ENCODE results near the gene SYNE2. TPM values are rescaled to one million over a fixed set of nuclear protein-coding genes. Genes with fewer than 3 reads are reported as not detected.

Gene SYNE2
- total RNA-seq, 1 experiment from 2014 or later: 94.2 TPM

DNA sequence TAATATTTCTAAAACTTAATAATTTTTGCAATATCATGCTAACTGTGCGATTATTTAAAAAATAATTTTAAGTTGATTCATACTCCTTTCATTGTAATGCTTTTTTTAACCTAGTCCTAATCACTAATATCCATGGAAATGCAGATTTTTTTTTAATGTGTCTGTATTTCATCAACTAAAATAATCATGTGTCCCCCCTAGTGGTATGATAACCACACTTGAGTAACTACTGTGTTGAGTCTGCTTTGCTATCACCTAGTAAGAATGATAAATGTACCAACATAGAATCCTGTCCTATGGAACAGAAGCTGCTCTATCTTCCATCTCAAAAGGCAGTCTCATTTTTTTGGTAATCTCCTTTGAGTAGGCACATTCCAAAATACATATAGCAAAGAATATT is 19.1 kb upstream of the SYNE2 start:
- Histone ChIP-seq H3K27ac (no peak overlapping the region), H3K4me2 (no peak overlapping the region), H3K36me3 (ENCODE audit: low read depth) (no peaks in the 10 kb centered on the region), H2AFZ (no peak overlapping the region), H3K27me3 (ENCODE audit: insufficient read depth, low read depth) (no peaks in the 10 kb centered on the region), H4K20me1 (ENCODE audit: insufficient read depth) (no peaks in the 10 kb centered on the region), H3K9me3 (ENCODE audit: insufficient read depth, low read depth) (no peaks in the 10 kb centered on the region), H3K4me3 (no peak overlapping the region), H3K9me2 (ENCODE audit: insufficient read depth) (no peaks in the 10 kb centered on the region), H3K4me1 (replicated peaks; ENCODE audit: insufficient read depth) (no peaks in the 10 kb centered on the region), H3F3A (ENCODE audit: insufficient read depth, low read depth) (no peaks in the 10 kb centered on the region), H3K79me2 (ENCODE audit: low read depth) (no peaks in the 10 kb centered on the region)
- ChIA-PET CTCF (no interaction called here), POLR2A (ENCODE audit: unreplicated experiment) (no interaction called here)
- no peak for DNase-seq
- no peak for TF ChIP-seq EZH2 (IDR thresholded peaks at IDR 0.05; ENCODE audit: low read depth)
- no TSS peak for BruUV-seq (replicated peaks)
- intact Hi-C loops (cut with micrococcal nuclease; ENCODE audit: unreplicated experiment): no loop called here

DNA sequence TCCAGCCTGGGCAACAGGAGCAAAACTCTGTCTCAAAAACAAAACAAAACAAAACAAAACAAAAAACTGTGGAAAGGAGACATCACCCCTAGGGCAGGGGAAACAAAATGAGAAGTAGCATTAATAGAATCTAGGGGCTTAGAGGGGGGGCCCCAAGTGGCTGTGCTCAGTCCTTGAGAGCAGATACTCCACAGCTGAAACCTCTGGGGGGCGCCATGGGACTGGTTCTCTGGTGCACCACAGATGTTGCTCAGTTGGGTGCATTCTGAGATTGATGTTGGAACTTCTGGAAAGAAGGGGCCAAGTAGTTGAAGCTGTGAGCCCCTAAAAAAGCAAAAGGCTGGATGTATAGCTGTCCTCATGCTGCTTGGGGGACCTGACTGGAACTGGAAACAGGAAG is 11.8 kb upstream of the SYNE2 start:
- no peaks in the 10 kb centered on the region for H3K79me2 ChIP-seq (ENCODE audit: low read depth)
- BruUV-seq (replicated peaks): no TSS peak
- H3K36me3 ChIP-seq (ENCODE audit: low read depth): no peaks in the 10 kb centered on the region
- TF ChIP-seq, protein P1, sequence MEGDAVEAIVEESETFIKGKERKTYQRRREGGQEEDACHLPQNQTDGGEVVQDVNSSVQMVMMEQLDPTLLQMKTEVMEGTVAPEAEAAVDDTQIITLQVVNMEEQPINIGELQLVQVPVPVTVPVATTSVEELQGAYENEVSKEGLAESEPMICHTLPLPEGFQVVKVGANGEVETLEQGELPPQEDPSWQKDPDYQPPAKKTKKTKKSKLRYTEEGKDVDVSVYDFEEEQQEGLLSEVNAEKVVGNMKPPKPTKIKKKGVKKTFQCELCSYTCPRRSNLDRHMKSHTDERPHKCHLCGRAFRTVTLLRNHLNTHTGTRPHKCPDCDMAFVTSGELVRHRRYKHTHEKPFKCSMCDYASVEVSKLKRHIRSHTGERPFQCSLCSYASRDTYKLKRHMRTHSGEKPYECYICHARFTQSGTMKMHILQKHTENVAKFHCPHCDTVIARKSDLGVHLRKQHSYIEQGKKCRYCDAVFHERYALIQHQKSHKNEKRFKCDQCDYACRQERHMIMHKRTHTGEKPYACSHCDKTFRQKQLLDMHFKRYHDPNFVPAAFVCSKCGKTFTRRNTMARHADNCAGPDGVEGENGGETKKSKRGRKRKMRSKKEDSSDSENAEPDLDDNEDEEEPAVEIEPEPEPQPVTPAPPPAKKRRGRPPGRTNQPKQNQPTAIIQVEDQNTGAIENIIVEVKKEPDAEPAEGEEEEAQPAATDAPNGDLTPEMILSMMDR (conservative IDR thresholded peaks at IDR 0.05): peak; percentile 32; the same call in 1 of the 2 replicates
- TF ChIP-seq EZH2 (IDR thresholded peaks at IDR 0.05; ENCODE audit: low read depth): no peak
- no peaks in the 10 kb centered on the region for H4K20me1 ChIP-seq (ENCODE audit: insufficient read depth)
- no peak for DNase-seq
- no peak overlapping the region for H3K4me2 ChIP-seq
- no peak overlapping the region for H2AFZ ChIP-seq
- peaks cover 4% of the 10 kb centered on the region; the same call in 1 of the 2 replicates for H3K9me3 ChIP-seq (ENCODE audit: insufficient read depth, low read depth)
- H3K9me2 ChIP-seq (ENCODE audit: insufficient read depth): no peaks in the 10 kb centered on the region
- no peaks in the 10 kb centered on the region for H3K4me1 ChIP-seq (replicated peaks; ENCODE audit: insufficient read depth)
- H3K27ac ChIP-seq: no peak overlapping the region
- H3F3A ChIP-seq (ENCODE audit: insufficient read depth, low read depth): no peaks in the 10 kb centered on the region
- ChIA-PET POLR2A (ENCODE audit: unreplicated experiment) (no interaction called here), CTCF (no interaction called here)
- intact Hi-C loops (cut with micrococcal nuclease; ENCODE audit: unreplicated experiment): loop anchor here (5.0 kb wide), 1 partner anchor 151 kb away; no protein-coding TSS in a partner anchor
- no peaks in the 10 kb centered on the region for H3K27me3 ChIP-seq (ENCODE audit: insufficient read depth, low read depth)
- no peak overlapping the region for H3K4me3 ChIP-seq

- no peak overlapping the region for H3K27ac ChIP-seq
- H3K4me1 ChIP-seq (replicated peaks; ENCODE audit: insufficient read depth): no peaks in the 10 kb centered on the region
- POLR2A ChIA-PET (ENCODE audit: unreplicated experiment): no interaction called here
- H3K4me3 ChIP-seq: no peak overlapping the region
- H4K20me1 ChIP-seq (ENCODE audit: insufficient read depth): no peaks in the 10 kb centered on the region
- H3K79me2 ChIP-seq (ENCODE audit: low read depth): no peaks in the 10 kb centered on the region
- H3K27me3 ChIP-seq (ENCODE audit: insufficient read depth, low read depth): no peaks in the 10 kb centered on the region
- TF ChIP-seq, protein P1 (conservative IDR thresholded peaks at IDR 0.05): no peak
- no TSS peak for BruUV-seq (replicated peaks)
- H3K9me3 ChIP-seq (ENCODE audit: insufficient read depth, low read depth): peaks cover 4% of the 10 kb centered on the region; the same call in 1 of the 2 replicates
- no peak for DNase-seq
- no peaks in the 10 kb centered on the region for H3K9me2 ChIP-seq (ENCODE audit: insufficient read depth)
- no peak overlapping the region for H3K4me2 ChIP-seq
- intact Hi-C loops (cut with micrococcal nuclease; ENCODE audit: unreplicated experiment): loop anchor here (5.0 kb wide), 1 partner anchor 149 kb away; no protein-coding TSS in a partner anchor
- H3K36me3 ChIP-seq (ENCODE audit: low read depth): no peaks in the 10 kb centered on the region
- H3F3A ChIP-seq (ENCODE audit: insufficient read depth, low read depth): no peaks in the 10 kb centered on the region
- no peak overlapping the region for H2AFZ ChIP-seq
- CTCF ChIA-PET: no interaction called here
Measured at GRCh38 chr14:63843796-63844195, 9.0 kb upstream of the SYNE2 start.

GRCh38 chr14:63848890-63849289 is 3.9 kb upstream of the SYNE2 start:
- no peak overlapping the region for H3K4me2 ChIP-seq
- no peak overlapping the region for H3K27ac ChIP-seq
- TF ChIP-seq, protein P1 (conservative IDR thresholded peaks at IDR 0.05): no peak
- TF ChIP-seq EZH2 (IDR thresholded peaks at IDR 0.05; ENCODE audit: low read depth): no peak
- no peaks in the 10 kb centered on the region for H3K9me3 ChIP-seq (ENCODE audit: insufficient read depth, low read depth)
- 0 out of 2 replicates have a peak, but pooled peaks cover 4% of the 10 kb centered on the region for H3F3A ChIP-seq (ENCODE audit: insufficient read depth, low read depth)
- H3K4me1 ChIP-seq (replicated peaks; ENCODE audit: insufficient read depth): no peaks in the 10 kb centered on the region
- BruUV-seq (replicated peaks): no TSS peak
- no peaks in the 10 kb centered on the region for H4K20me1 ChIP-seq (ENCODE audit: insufficient read depth)
- no peak for DNase-seq
- peaks cover 3% of the 10 kb centered on the region; the same call in 1 of the 2 replicates for H3K79me2 ChIP-seq (ENCODE audit: low read depth)
- no peak overlapping the region for H2AFZ ChIP-seq
- intact Hi-C loops (cut with micrococcal nuclease; ENCODE audit: unreplicated experiment): no loop called here
- H3K36me3 ChIP-seq (ENCODE audit: low read depth): no peaks in the 10 kb centered on the region
- CTCF ChIA-PET: no interaction called here
- no peak overlapping the region for H3K4me3 ChIP-seq
- H3K27me3 ChIP-seq (ENCODE audit: insufficient read depth, low read depth): no peaks in the 10 kb centered on the region
- no peaks in the 10 kb centered on the region for H3K9me2 ChIP-seq (ENCODE audit: insufficient read depth)
- POLR2A ChIA-PET (ENCODE audit: unreplicated experiment): no interaction called here

All from PC-9 (cell line).